SK-N-SH treated with all-trans-retinoic acid at 6 μM for 48 hours (cell line): Measurements from ENCODE around the gene ARHGAP22.

Experiments
- ARNTL ChIP-seq: fragments of 450-650 bp; formaldehyde crosslinking; IDR thresholded peaks from 2 replicates; pipeline ENCODE4 v1.5.0; 2020; ENCODE audit warnings: low read depth, mild to moderate bottlenecking, moderate library complexity, borderline replicate concordance
- ESRRG ChIP-seq: fragments of 250-450 bp; sonication (Bioruptor Pico); IDR thresholded peaks from 2 replicates; pipeline ENCODE4 v1.6.1; 2021; ENCODE audit warnings: mild to moderate bottlenecking
- SNAI2 ChIP-seq: fragments of 250-450 bp; sonication (Bioruptor Pico); IDR thresholded peaks from 2 replicates; pipeline ENCODE4 v1.5.0; 2020; ENCODE audit warnings: mild to moderate bottlenecking, moderate library complexity
- TCF4 ChIP-seq: fragments of 250-450 bp; sonication (Bioruptor Pico); IDR thresholded peaks from 2 replicates; pipeline ENCODE4 v1.8.0; 2021; ENCODE audit warnings: mild to moderate bottlenecking, moderate library complexity, borderline replicate concordance
- TSHZ2 ChIP-seq: fragments of 250-450 bp; sonication (Bioruptor Pico); IDR thresholded peaks from 2 replicates; pipeline ENCODE4 v1.5.0; 2020; ENCODE audit warnings: mild to moderate bottlenecking, moderate library complexity
- ZFP3 ChIP-seq: fragments of 250-450 bp; sonication (Bioruptor Pico); IDR thresholded peaks from 2 replicates; pipeline ENCODE4 v1.5.0; 2020; ENCODE audit warnings: mild to moderate bottlenecking, moderate library complexity
- ZFP30 ChIP-seq: fragments of 450-650 bp; formaldehyde crosslinking; IDR thresholded peaks from 2 replicates; pipeline ENCODE4 v1.5.0; 2022; ENCODE audit warnings: mild to moderate bottlenecking, moderate library complexity

- TF ChIP-seq TSHZ2 (CRISPR knock-in tag) (no peak), ESRRG (no peak), SNAI2 (CRISPR knock-in tag) (no peak), ZFP30 (CRISPR knock-in tag) (no peak), ARNTL (CRISPR knock-in tag) (no peak), TCF4 (no peak), ZFP3 (CRISPR knock-in tag) (no peak)
These were observed 56.2 kb downstream of the ARHGAP22 start for GRCh38 chr10:48548531-48549135.
